ENCODE measurements around the gene GPR22.
A peak's percentile ranks its signal among the peaks of the same experiment; 100 is the strongest.

GPR22 gene

DNA sequence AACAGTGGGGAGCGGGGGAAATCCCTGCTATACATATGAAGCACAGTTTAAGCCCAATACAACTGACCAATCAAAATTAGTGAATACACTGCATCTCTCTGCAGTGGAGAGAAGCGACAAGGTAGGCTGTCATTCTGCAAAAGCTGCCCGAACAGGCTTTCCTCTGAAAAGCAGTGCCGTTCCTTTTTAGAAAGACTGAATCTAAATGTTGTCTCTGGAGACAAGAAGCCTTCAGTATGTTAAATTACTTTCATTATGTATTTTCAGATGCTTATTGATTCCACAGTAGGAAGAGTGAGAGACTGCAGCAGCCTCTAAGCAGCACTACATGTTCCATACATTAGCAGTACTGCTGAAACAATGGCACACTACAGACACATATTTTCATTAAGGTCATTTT is at the start of gene GPR22:
TSS of gene GPR22 (plus strand) at position 129 of the 400 bp plus-strand sequence. CDS start 4,004 bp downstream, outside the sequence.
- DNase-seq (ENCODE audit: low spot score) = no peak
- FAIRE-seq = no peak

DNA sequence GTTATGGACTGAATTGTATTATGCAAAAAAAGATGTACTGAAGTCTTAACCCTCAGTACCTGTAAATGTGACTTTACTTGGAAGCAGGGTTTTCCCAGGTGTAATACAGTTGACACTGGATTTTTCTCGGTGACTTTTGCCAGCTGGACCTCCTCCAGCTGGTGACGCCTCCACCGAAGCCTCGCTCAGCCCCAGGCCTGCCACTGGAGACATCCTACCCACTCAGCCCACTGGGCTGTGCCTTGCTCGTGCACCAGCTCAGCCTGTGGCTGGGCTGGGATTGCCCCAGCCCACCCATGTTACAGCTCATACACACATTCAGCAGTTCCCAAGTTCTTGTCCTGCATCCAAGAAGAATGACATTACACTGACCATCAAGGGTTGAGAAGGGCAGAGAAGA is 42.4 kb upstream of the GPR22 start:
- DNase-seq (ENCODE audit: low spot score) (no peak), FAIRE-seq (no peak)

DNA sequence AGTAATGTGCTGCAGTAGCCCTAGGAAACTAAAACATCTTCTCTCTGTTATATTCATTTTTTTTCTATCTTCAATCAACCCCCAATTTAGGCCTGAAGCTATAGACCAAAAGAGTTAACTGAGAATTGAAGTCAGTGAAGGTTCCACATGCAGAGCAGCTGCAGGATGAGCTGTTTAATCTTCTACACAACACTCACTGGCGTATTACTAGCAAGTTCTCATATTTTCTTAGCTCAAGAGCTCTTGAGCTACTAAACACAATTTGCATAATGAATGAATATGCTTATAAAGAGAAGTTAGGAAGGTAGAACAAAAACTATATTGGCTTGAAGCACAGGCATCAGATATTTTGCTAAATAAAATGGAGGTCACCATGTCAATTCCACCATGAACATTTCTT is 41.2 kb upstream of the GPR22 start:
- DNase-seq (ENCODE audit: low spot score) = no peak
- no peak for FAIRE-seq

GRCh38 chr7:107430057-107430456 is 39.8 kb upstream of the GPR22 start:
- no peak for DNase-seq (ENCODE audit: low spot score)

DNA sequence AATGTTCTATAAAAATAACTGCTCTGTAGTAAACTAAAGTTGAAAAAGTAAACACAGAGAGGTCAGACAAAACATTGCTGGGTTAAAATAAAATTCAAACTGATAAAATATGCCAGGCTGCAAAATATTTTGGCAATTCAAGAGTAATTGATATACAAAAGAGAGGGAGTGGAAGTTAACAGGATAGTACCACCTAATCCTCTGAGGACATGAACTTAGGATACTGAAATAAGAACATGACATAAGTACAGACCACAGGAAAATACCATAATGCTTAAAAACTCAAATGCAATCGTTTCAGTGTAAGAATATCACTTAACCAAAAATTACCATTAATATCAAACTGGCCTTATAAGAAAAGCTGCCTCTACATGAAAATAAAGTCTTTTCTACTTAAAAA is 37.6 kb upstream of the GPR22 start:
- DNase-seq (ENCODE audit: low spot score) = no peak
- FAIRE-seq = peak; percentile 4

More at GRCh38 chr7:107430057-107430456, 39.8 kb upstream of the GPR22 start:
- no peak for FAIRE-seq

GRCh38 chr7:107435749-107436148 is 34.1 kb upstream of the GPR22 start:
- DNase-seq (ENCODE audit: low spot score) (no peak), FAIRE-seq (no peak)

GRCh38 chr7:107439025-107439424 is 30.8 kb upstream of the GPR22 start:
- DNase-seq (ENCODE audit: low spot score) = no peak
- no peak for FAIRE-seq

GRCh38 chr7:107441581-107442422 is 28.1 kb upstream of the GPR22 start:
- FAIRE-seq (no peak), DNase-seq (ENCODE audit: low spot score) (no peak)

DNA sequence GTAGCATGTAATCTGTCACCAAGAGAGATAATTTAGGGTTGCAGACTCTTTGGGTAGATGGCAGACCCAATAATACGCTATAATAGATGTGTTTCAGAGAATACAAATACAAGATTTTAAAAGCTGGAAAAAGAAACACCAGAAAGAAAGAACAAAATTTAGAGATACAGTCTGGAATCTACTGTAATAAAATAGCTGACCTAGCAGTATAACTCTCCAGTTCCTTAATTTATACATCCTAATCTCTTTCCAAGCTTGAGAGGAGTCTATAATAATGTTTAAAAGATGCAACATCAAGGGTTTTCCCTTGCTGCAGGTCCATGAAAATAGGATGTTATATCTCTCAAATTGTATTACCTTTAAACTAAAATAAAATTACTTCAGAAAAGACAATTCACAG is 27.2 kb upstream of the GPR22 start:
- DNase-seq (ENCODE audit: low spot score) = no peak
- no peak for FAIRE-seq

DNA sequence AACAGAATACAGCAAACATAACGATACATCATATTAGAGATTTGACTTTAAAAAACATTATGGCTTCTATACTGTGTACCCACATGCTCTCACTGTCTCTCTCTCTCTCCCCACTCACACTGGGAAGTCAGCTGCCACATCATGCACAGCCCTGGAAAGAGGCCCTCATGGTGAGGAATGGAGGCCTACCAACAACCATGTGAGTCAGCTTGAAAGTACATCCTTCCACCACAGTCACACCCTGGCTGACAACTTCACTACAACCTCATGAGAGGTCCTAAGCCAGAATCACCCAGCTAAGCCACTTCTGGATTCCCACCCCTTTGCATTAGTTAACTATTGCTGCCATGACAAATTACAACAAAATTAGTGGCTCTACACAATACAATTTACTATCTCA is 23.3 kb upstream of the GPR22 start:
- DNase-seq (ENCODE audit: low spot score) (no peak), FAIRE-seq (no peak)

- FAIRE-seq (no peak), DNase-seq (ENCODE audit: low spot score) (no peak)
Measured at GRCh38 chr7:107446988-107447387, 22.9 kb upstream of the GPR22 start.

- FAIRE-seq = no peak
- DNase-seq (ENCODE audit: low spot score) = no peak
Measured at GRCh38 chr7:107450970-107451369, 18.9 kb upstream of the GPR22 start.

DNA sequence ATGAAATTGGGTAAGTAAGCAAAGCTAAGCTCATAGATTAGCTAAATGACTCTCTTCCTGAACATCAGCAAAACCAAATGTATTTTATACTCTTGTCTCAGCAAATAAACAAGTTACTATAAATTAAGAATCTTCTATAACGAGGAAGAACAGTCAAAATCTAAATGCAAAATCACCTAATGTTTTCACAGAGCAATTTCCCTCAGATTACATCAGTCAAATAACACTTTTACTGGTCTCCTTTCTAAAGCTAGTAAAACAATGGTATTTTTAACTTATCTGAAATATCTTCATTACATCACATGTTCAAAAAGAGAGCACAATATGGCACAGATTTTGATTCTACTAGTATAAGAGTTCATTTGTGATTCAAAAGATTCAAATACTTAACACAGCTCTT is 16.5 kb upstream of the GPR22 start:
- DNase-seq (ENCODE audit: low spot score) (no peak), FAIRE-seq (no peak)

DNA sequence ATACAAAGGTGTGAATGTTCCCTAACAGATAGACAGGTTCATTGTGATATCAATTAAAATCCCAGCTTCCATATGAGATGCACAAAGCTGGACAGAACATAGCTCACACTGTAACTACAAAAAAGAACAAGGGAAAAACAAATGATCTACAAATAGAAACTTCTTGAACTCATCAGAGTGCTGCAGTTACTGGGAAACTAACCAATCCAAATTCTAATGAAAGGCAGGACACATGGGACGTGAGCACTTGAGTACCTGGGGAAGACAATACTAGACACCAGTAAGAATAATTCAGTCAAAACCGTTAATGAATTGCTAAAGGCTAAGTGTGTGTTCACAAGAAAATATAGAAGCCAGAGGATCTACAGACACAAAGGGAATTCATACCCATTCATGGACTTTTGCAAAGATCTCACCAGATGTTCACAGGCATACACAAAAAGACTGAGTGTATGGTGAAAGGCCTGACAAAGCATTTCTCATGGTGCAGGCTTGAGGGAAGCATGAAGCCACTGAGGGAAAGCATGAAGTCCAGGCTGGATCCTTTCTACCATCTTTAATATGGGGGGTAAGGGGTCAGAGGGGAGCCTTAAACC is 7.8 kb upstream of the GPR22 start:
- no peak for FAIRE-seq
- DNase-seq (ENCODE audit: low spot score) = no peak

GRCh38 chr7:107463139-107464078 is 6.4 kb upstream of the GPR22 start:
- peak; percentile 59 for FAIRE-seq
- DNase-seq (ENCODE audit: low spot score) = peak; percentile 54

- FAIRE-seq = no peak
Measured at GRCh38 chr7:107464666-107465226, 5.1 kb upstream of the GPR22 start.

GRCh38 chr7:107467972-107468371 is 1.9 kb upstream of the GPR22 start:
- DNase-seq (ENCODE audit: low spot score) = no peak
- no peak for FAIRE-seq

More at GRCh38 chr7:107464666-107465226, 5.1 kb upstream of the GPR22 start:
- no peak for DNase-seq (ENCODE audit: low spot score)

- FAIRE-seq (peak; percentile 96), DNase-seq (ENCODE audit: low spot score) (no peak)
Measured at GRCh38 chr7:107468824-107469223, 1.0 kb upstream of the GPR22 start.

DNA sequence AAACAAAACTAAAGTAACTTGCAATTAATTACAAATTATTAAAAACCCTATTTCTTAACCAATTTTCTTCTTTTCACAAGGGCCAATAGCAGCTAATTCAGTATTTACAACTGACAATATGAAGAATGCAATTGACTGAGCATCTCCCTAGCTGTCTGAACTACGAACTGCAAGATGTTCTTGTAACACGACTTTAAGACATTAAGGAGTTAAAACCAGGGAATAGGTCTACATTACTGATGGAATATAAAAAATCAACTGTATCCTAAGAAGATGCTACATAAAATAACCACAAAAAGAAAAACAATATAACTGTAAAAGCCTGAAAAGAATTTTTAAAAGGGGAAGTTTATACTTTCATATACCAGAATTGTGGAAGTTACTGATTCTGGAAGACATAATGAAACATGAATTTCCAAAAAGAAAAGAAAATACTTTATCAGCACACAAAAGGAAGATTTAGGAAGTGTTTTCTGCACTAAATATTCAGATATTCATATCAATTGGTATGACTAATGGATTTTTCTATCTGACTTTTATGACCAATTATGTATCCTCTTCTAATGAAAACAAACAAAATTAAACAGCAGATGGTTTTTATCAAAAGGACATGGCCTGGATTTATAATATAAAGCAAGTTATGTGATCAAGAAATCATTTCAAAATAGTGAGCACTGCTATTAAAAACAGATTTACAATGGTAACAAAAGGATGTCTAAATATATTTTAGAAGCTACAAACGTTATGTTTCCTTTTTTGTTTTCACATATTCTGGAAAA is 1.6 kb downstream of the GPR22 start:
- FAIRE-seq = no peak
- DNase-seq (ENCODE audit: low spot score) = no peak

DNA sequence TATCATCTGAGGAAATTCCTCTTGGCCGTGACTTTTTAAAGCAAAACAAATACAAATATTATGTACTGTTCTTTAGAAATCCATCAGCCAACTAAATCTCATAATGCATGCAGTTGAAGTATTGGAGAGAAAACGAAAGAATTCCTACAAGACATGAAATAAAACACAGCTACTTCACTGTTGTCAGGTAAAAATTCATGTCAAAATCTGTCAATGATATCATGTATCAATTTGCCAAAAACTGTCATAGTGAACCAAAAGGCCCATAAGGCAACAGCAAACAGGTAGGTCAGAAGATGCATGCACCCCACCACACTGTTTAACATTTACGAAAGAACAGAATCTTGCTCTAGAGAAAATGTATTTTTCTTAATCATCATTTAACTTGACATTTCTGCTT is 2.3 kb downstream of the GPR22 start:
- DNase-seq (ENCODE audit: low spot score) = no peak
- FAIRE-seq = no peak

- DNase-seq (ENCODE audit: low spot score) (no peak), FAIRE-seq (no peak)
Measured at GRCh38 chr7:107474104-107474521, 4.3 kb downstream of the GPR22 start.
